ENCODE measurements around the gene DNER.

GRCh38 chr2:229636571-229636970 is 77.8 kb downstream of the DNER start:
- TF ChIP-seq MAX (IDR thresholded peaks at IDR 0.05; ENCODE audit: low read depth, low read length) (no peak), POLR2A (IDR thresholded peaks at IDR 0.05; ENCODE audit: extremely low read depth, insufficient read length) (no peak)

All from NB4 (cell line).